ENCODE data around the gene PCSK4.

DNA sequence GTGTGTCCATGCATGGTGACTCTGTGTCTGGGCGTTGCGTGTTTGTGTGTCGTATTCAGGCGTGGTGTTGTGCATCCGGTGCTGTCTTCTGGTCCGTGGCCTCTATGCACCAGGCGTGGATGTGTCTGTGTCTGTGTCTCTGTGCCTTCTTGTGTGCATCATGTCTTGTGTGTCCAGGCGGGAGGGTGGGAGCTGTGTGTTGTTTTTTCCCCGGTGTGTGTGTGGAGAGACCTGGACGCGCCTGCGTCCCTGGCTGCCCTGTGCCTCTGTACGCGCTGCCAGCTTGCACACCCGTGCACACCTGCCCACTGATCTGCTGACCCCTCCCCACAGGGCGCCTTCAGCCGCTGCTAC is 34.8 kb upstream of the PCSK4 start:
- TF ChIP-seq, protein P1, sequence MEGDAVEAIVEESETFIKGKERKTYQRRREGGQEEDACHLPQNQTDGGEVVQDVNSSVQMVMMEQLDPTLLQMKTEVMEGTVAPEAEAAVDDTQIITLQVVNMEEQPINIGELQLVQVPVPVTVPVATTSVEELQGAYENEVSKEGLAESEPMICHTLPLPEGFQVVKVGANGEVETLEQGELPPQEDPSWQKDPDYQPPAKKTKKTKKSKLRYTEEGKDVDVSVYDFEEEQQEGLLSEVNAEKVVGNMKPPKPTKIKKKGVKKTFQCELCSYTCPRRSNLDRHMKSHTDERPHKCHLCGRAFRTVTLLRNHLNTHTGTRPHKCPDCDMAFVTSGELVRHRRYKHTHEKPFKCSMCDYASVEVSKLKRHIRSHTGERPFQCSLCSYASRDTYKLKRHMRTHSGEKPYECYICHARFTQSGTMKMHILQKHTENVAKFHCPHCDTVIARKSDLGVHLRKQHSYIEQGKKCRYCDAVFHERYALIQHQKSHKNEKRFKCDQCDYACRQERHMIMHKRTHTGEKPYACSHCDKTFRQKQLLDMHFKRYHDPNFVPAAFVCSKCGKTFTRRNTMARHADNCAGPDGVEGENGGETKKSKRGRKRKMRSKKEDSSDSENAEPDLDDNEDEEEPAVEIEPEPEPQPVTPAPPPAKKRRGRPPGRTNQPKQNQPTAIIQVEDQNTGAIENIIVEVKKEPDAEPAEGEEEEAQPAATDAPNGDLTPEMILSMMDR (conservative IDR thresholded peaks at IDR 0.05; ENCODE audit: low read depth, low read length) = no peak
- TF ChIP-seq POLR2A (IDR thresholded peaks at IDR 0.05; ENCODE audit: low read depth, low read length) (no peak), RCOR1 (IDR thresholded peaks at IDR 0.05; ENCODE audit: insufficient replicate concordance, low read length) (no peak), CEBPB (IDR thresholded peaks at IDR 0.05; ENCODE audit: low read depth, low read length) (no peak), RAD21 (IDR thresholded peaks at IDR 0.05; ENCODE audit: low read length) (no peak), RFX5 (IDR thresholded peaks at IDR 0.05; ENCODE audit: low read depth, low read length) (no peak), SMC3 (IDR thresholded peaks at IDR 0.05; ENCODE audit: low read depth, low read length) (no peak), CHD1 (IDR thresholded peaks at IDR 0.05; ENCODE audit: low read depth, low read length) (no peak), MAZ (IDR thresholded peaks at IDR 0.05; ENCODE audit: borderline replicate concordance, low read depth, low read length) (no peak)
- TF ChIP-seq, protein P2, sequence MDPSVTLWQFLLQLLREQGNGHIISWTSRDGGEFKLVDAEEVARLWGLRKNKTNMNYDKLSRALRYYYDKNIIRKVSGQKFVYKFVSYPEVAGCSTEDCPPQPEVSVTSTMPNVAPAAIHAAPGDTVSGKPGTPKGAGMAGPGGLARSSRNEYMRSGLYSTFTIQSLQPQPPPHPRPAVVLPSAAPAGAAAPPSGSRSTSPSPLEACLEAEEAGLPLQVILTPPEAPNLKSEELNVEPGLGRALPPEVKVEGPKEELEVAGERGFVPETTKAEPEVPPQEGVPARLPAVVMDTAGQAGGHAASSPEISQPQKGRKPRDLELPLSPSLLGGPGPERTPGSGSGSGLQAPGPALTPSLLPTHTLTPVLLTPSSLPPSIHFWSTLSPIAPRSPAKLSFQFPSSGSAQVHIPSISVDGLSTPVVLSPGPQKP (IDR thresholded peaks at IDR 0.05; ENCODE audit: borderline replicate concordance, low read depth, low read length) = no peak

All from IMR-90 (cell line).